CD4-positive, alpha-beta T cell (primary cell): Measurements from ENCODE around the gene MACROD2. TPM values are rescaled to one million over a fixed set of nuclear protein-coding genes. Genes with fewer than 3 reads are reported as not detected.

ENCODE experiments used
- ATAC-seq: fragments of 200-7000 bp; cut with Tn5 transposase; one replicate; pipeline ENCODE4 v1.10.0; 2022; ENCODE audit warnings: mild to moderate bottlenecking; ENCODE audit not compliant: poor library complexity
- CTCF ChIA-PET: fragments of 350-600 bp; sonication (Branson Sonifier 250); formaldehyde crosslinking; loops from one replicate; lab custom pipeline; 2021; ENCODE audit warnings: antibody characterized with exemption, inconsistent platforms; lab: Charles Lee
- POLR2A ChIA-PET: fragments of 350-600 bp; sonication (Branson Sonifier 250); formaldehyde crosslinking; loops from one replicate; lab custom pipeline; 2021; ENCODE audit warnings: antibody characterized with exemption, inconsistent platforms; lab: Charles Lee
- DNase-seq, 14 experiments: peaks; one replicate each; pipeline ENCODE4 v3.0.0-alpha.2; 2013 to 2020; ENCODE audit warnings: mixed read lengths in 2 of 14
- H3K27ac ChIP-seq, 2 donors: one replicate each; pipeline versions ENCODE4 v1.5.1 to v1.7.0; 2013; ENCODE audit warnings: low read length in 2 of 2, low read depth in 1 of 2, mild to moderate bottlenecking in 1 of 2
- H3K27me3 ChIP-seq, 2 experiments: 1 replicate in 1 of 2; 2 replicates in 1 of 2; pipeline versions ENCODE4 v1.6.1 to v1.7.0; 2013; ENCODE audit warnings: low read length in 2 of 2, control low read depth in 1 of 2, mild to moderate bottlenecking in 1 of 2, moderate library complexity in 1 of 2; ENCODE audit not compliant: insufficient read depth in 2 of 2, control insufficient read depth in 1 of 2
- H3K36me3 ChIP-seq: one replicate; pipeline ENCODE4 v1.6.1; 2013; ENCODE audit warnings: low read length, control low read depth; ENCODE audit not compliant: insufficient read depth
- H3K4me1 ChIP-seq: one replicate; pipeline ENCODE4 v1.6.1; 2013; ENCODE audit warnings: low read length, control low read depth; ENCODE audit not compliant: insufficient read depth
- H3K4me3 ChIP-seq: one replicate; pipeline ENCODE4 v1.5.1; 2013; ENCODE audit warnings: mild to moderate bottlenecking, low read length, moderate library complexity
- H3K9me3 ChIP-seq, 2 experiments: 1 replicate in 1 of 2; 2 replicates in 1 of 2; pipeline versions ENCODE4 v1.6.1 to v1.7.0; 2013; ENCODE audit warnings: low read length in 2 of 2, mild to moderate bottlenecking in 2 of 2, control low read depth in 1 of 2, moderate library complexity in 1 of 2; ENCODE audit not compliant: control insufficient read depth in 1 of 2, insufficient read depth in 1 of 2
- H3K27ac Mint-ChIP-seq: one replicate; pipeline ENCODE4 v1.8.0; 2020; ENCODE audit warnings: mixed read lengths
- H3K27me3 Mint-ChIP-seq: one replicate; pipeline ENCODE4 v1.8.0; 2021; ENCODE audit warnings: mixed read lengths
- H3K36me3 Mint-ChIP-seq: one replicate; pipeline ENCODE4 v1.8.0; 2021; ENCODE audit warnings: low read depth, mixed read lengths
- H3K4me1 Mint-ChIP-seq: one replicate; pipeline ENCODE4 v1.8.0; 2021; ENCODE audit warnings: low read depth, mixed read lengths
- H3K4me3 Mint-ChIP-seq: one replicate; pipeline ENCODE4 v1.8.0; 2020; ENCODE audit warnings: mild to moderate bottlenecking, mixed read lengths
- H3K9me3 Mint-ChIP-seq: one replicate; pipeline ENCODE4 v1.8.0; 2020; ENCODE audit warnings: mixed read lengths
- CTCF ChIP-seq: fragments of 200-600 bp; IDR thresholded peaks from one replicate; pipeline ENCODE4 v1.8.0; 2022; ENCODE audit warnings: antibody characterized with exemption, mild to moderate bottlenecking
- intact Hi-C, 2 experiments: fragments of 100-400 bp; cut with DNase I in 1 of 2; cut with micrococcal nuclease in 1 of 2; formaldehyde crosslinking; loops; one replicate each; pipeline versions ENCODE4 v1.15.1 to v1.9.0; 2023 to 2025; cut with DNase I, micrococcal nuclease
- total RNA-seq, 174 experiments: library from RNA in 2 of 174; stranded (reverse) in 2 of 174; gene quantifications; one replicate each; pipeline ENCODE4 v1.2.3 and lab custom pipeline; 2021 to 2026

MACROD2 gene
- total RNA-seq, 2 experiments from 2014 or later, result not detected

- Histone ChIP-seq H3K36me3 (no peaks in the 10 kb centered on the region), H3K27me3 (no peaks in the 10 kb centered on the region), H3K4me3 (no peak overlapping the region), H3K27ac (no peak overlapping the region), H3K4me1 (no peaks in the 10 kb centered on the region), H3K9me3 (no peaks in the 10 kb centered on the region)
- intact Hi-C loops, result no loop called here
- Mint-ChIP-seq H3K4me1 (no peaks in the 10 kb centered on the region), H3K4me3 (no peak overlapping the region), H3K27ac (no peak overlapping the region), H3K27me3 (no peaks in the 10 kb centered on the region), H3K36me3 (no peaks in the 10 kb centered on the region), H3K9me3 (peaks cover 3% of the 10 kb centered on the region)
- TF ChIP-seq CTCF, result no peak
- no peak for DNase-seq
- ChIA-PET CTCF (no interaction called here), POLR2A (no interaction called here)
- ATAC-seq, result no peak
These were observed 498.1 kb downstream of the MACROD2 start for GRCh38 chr20:14493408-14493807.

GRCh38 chr20:14494355-14494754 is 499.0 kb downstream of the MACROD2 start:
- intact Hi-C loops, result no loop called here
- H3K4me3 ChIP-seq, result no peak overlapping the region
- POLR2A ChIA-PET, result no interaction called here
- Mint-ChIP-seq H3K27ac (no peak overlapping the region), H3K27me3 (no peaks in the 10 kb centered on the region), H3K36me3 (no peaks in the 10 kb centered on the region), H3K4me1 (no peaks in the 10 kb centered on the region), H3K9me3 (peaks cover 3% of the 10 kb centered on the region), H3K4me3 (no peak overlapping the region)
- no peak for DNase-seq
- H3K27ac ChIP-seq, result no peak overlapping the region
- H3K4me1 ChIP-seq, result no peaks in the 10 kb centered on the region
- CTCF ChIA-PET, result no interaction called here
- no peaks in the 10 kb centered on the region for H3K36me3 ChIP-seq
- no peaks in the 10 kb centered on the region for H3K27me3 ChIP-seq
- TF ChIP-seq CTCF, result no peak
- peaks cover 0 to 7% of the 10 kb centered on the region in 2 experiments for H3K9me3 ChIP-seq
- no peak for ATAC-seq

- Histone ChIP-seq H3K4me3 (no peak overlapping the region), H3K27ac (no peak overlapping the region), H3K4me1 (no peaks in the 10 kb centered on the region), H3K27me3 (no peaks in the 10 kb centered on the region), H3K9me3 (peaks cover 0 to 9% of the 10 kb centered on the region in 2 experiments), H3K36me3 (no peaks in the 10 kb centered on the region)
- no peaks in the 10 kb centered on the region for H3K4me1 Mint-ChIP-seq
- no peak for ATAC-seq
- intact Hi-C loops, result no loop called here
- H3K4me3 Mint-ChIP-seq, result no peak overlapping the region
- POLR2A ChIA-PET, result no interaction called here
- TF ChIP-seq CTCF, result no peak
- H3K9me3 Mint-ChIP-seq, result peaks cover 5% of the 10 kb centered on the region
- H3K36me3 Mint-ChIP-seq, result no peaks in the 10 kb centered on the region
- CTCF ChIA-PET, result no interaction called here
- no peaks in the 10 kb centered on the region for H3K27me3 Mint-ChIP-seq
- H3K27ac Mint-ChIP-seq, result no peak overlapping the region
- no peak for DNase-seq
These were observed 499.8 kb downstream of the MACROD2 start for GRCh38 chr20:14495066-14495465.
